ENCODE results near the gene ERG. TPM values are rescaled to one million over a fixed set of nuclear protein-coding genes. Genes with fewer than 3 reads are reported as not detected.

Gene ERG
- total and polyA plus RNA-seq, 7 donors = 2.7 to 14.5 (median 7.6) TPM

DNA sequence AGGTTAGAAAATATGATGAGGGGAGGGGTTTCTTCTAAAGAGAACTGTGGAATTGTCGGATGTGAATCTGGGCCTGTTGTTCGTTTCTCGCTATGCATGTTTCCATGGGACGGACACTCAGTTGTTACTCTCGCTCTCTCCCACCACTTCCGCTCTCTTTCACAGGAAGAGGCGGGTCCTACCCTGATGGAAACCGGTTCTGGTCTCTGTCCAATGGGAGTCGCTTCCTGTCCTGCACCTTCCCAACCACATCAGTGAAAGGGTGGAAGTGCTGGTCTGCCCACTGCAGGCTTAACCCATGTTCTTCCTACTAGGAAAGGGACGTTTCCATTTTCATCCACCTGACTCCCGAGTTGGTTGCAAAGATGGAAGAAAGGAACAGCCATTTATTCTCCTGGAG is 122.0 kb downstream of the ERG start:
- no peak overlapping the region for H3K27ac ChIP-seq
- no peak overlapping the region for H3K4me3 ChIP-seq
- intact Hi-C loops (cut with DNase I) = no loop called here
- no peaks in the 10 kb centered on the region for H3K9me3 ChIP-seq
- peaks cover 0 to 3% (median 0%) of the 10 kb centered on the region in 3 donors for H3K27me3 ChIP-seq (ENCODE audit: insufficient read depth in 3 of 3, low read length in 2 of 3)
- 77 to 78% (median 77%) methylated on average over 11 of the region's 11 CpGs for WGBS, 3 donors
- no peaks in the 10 kb centered on the region for H3K36me3 ChIP-seq (ENCODE audit: insufficient read depth in 1 of 2, low read depth in 1 of 2)
- ATAC-seq (no peak), DNase-seq (no peak)
- TF ChIP-seq, protein P1, sequence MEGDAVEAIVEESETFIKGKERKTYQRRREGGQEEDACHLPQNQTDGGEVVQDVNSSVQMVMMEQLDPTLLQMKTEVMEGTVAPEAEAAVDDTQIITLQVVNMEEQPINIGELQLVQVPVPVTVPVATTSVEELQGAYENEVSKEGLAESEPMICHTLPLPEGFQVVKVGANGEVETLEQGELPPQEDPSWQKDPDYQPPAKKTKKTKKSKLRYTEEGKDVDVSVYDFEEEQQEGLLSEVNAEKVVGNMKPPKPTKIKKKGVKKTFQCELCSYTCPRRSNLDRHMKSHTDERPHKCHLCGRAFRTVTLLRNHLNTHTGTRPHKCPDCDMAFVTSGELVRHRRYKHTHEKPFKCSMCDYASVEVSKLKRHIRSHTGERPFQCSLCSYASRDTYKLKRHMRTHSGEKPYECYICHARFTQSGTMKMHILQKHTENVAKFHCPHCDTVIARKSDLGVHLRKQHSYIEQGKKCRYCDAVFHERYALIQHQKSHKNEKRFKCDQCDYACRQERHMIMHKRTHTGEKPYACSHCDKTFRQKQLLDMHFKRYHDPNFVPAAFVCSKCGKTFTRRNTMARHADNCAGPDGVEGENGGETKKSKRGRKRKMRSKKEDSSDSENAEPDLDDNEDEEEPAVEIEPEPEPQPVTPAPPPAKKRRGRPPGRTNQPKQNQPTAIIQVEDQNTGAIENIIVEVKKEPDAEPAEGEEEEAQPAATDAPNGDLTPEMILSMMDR (IDR thresholded peaks at IDR 0.05) = no peak
- no peaks in the 10 kb centered on the region for H3K4me1 ChIP-seq

DNA sequence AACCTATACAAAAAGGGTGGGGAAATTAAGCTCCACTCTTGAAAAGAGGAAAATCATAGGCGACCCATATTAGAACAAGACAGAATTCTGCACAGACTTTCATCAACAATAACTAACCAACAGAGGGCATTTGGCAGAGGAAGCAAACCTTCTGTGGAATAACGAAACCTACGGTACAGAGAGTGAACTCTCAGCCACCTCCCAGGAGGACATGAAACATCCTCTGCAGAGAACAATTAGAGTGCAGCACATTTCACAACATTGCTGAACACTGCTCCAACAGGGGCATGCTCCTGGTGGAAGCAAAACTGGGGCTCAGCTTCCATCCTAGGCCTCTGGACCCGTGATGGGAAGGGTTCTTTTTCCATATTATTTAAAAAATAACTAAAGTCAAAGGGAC is 130.6 kb downstream of the ERG start:
- no peaks in the 10 kb centered on the region for H3K4me1 ChIP-seq
- TF ChIP-seq, protein P1 (IDR thresholded peaks at IDR 0.05) = no peak
- 66 to 71% (median 66%) methylated on average over 4 of the region's 4 CpGs for WGBS, 3 donors
- DNase-seq = no peak
- peaks cover 0 to 2% (median 0%) of the 10 kb centered on the region in 3 donors for H3K27me3 ChIP-seq (ENCODE audit: insufficient read depth in 3 of 3, low read length in 2 of 3)
- no peaks in the 10 kb centered on the region for H3K36me3 ChIP-seq (ENCODE audit: insufficient read depth in 1 of 2, low read depth in 1 of 2)
- ATAC-seq = no peak
- no peak overlapping the region for H3K27ac ChIP-seq
- intact Hi-C loops (cut with DNase I) = no loop called here
- H3K4me3 ChIP-seq = no peak overlapping the region
- peaks cover 3% of the 10 kb centered on the region for H3K9me3 ChIP-seq

DNA sequence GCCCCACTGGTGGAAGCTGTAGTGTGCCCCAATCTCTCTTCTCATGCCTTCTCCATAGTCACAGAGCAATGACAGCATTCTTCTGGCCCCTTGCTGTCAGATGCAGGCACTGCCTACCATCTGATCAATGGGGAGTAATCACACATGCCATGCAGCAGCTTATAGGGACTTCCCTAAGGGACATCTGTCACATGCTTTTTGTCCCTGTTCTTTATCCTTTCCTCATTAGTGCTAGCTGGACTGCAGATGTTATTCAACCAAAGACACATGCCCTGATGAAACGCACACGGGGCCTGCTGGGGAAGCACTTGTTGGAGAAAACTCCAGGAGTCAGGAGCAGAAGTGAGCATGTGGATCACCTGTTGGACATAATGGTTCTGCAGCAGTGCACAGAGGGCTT is 132.8 kb downstream of the ERG start:
- no peaks in the 10 kb centered on the region for H3K4me1 ChIP-seq
- intact Hi-C loops (cut with DNase I) = no loop called here

DNA sequence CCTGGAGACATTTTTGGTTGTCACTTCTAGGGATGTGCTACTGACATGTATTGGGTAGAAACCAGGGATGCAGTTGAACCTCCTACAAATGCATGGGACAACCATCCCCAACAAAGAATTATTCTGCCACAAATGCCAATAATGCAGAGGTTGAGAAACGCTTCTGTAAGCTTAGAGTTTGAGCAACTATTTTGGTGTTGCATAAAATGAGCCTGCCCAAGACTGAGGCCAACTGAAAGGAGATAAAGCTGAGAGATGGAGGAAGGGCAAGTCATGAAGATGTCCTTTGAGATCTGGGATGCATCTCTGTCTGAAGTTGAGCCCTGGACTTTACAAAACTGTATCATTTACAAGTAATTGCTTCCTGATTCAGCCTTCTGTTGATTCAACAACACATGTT is 134.6 kb downstream of the ERG start:
- peaks cover 0 to 2% (median 0%) of the 10 kb centered on the region in 3 donors for H3K27me3 ChIP-seq (ENCODE audit: insufficient read depth in 3 of 3, low read length in 2 of 3)
- intact Hi-C loops (cut with DNase I) = no loop called here
- ATAC-seq (no peak), DNase-seq (no peak)
- H3K36me3 ChIP-seq (ENCODE audit: insufficient read depth in 1 of 2, low read depth in 1 of 2) = no peaks in the 10 kb centered on the region
- H3K9me3 ChIP-seq = no peaks in the 10 kb centered on the region
- TF ChIP-seq, protein P1 (IDR thresholded peaks at IDR 0.05) = no peak
- WGBS, 3 donors = 50 to 77% (median 74%) methylated on average over 1 of the region's 1 CpG
- H3K4me3 ChIP-seq = no peak overlapping the region
- no peak overlapping the region for H3K27ac ChIP-seq
- no peaks in the 10 kb centered on the region for H3K4me1 ChIP-seq

More for the DNA sequence above, 132.8 kb downstream of the ERG start:
- TF ChIP-seq, protein P1 (IDR thresholded peaks at IDR 0.05) = no peak
- Histone ChIP-seq H3K27me3 (ENCODE audit: insufficient read depth in 3 of 3, low read length in 2 of 3) (peaks cover 0 to 2% (median 0%) of the 10 kb centered on the region in 3 donors), H3K9me3 (peaks cover 3% of the 10 kb centered on the region), H3K4me3 (no peak overlapping the region), H3K27ac (no peak overlapping the region), H3K36me3 (ENCODE audit: insufficient read depth in 1 of 2, low read depth in 1 of 2) (no peaks in the 10 kb centered on the region)
- ATAC-seq (no peak), DNase-seq (no peak)
- 63 to 68% (median 67%) methylated on average over 2 of the region's 2 CpGs for WGBS, 3 donors

DNA sequence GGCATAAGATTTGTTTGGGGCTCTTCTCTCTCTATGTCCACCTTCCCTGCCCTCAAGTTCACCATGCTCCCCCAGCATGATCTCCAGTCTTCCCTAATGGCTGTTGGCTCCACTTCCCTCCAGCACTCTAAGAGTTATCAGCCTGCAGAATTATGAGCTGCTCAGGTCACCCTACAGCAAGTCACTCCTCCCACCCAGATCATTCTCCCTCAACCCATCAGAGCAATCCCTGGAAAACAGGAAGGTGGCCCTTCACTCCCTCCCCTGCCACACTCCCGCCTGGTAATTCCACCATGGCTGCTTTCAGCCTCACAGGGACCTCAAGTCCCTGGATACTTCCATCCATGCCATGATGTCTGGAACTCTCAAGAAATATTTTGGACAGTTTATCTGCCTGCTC is 137.0 kb downstream of the ERG start:
- Histone ChIP-seq H3K4me3 (no peak overlapping the region), H3K36me3 (ENCODE audit: insufficient read depth in 1 of 2, low read depth in 1 of 2) (no peaks in the 10 kb centered on the region), H3K4me1 (no peaks in the 10 kb centered on the region), H3K27me3 (ENCODE audit: insufficient read depth in 3 of 3, low read length in 2 of 3) (peaks cover 0 to 2% (median 0%) of the 10 kb centered on the region in 3 donors), H3K27ac (no peak overlapping the region), H3K9me3 (no peaks in the 10 kb centered on the region)
- TF ChIP-seq, protein P1 (IDR thresholded peaks at IDR 0.05) = no peak
- no peak for DNase-seq
- intact Hi-C loops (cut with DNase I) = no loop called here
- no peak for ATAC-seq
- 31 to 62% (median 57%) methylated on average over 1 of the region's 1 CpG for WGBS, 3 donors
